Effector CD4-positive, alpha-beta T cell (primary cell): ENCODE measurements around the gene TBXA2R.
A peak's percentile ranks its signal among the peaks of the same experiment; 100 is the strongest.

Source experiments
- DNase-seq: peaks from one replicate; pipeline ENCODE4 v3.0.0-alpha.2; 2020

TBXA2R gene

GRCh38 chr19:3550947-3551791 is 55.5 kb downstream of the TBXA2R start:
- DNase-seq, result no peak

GRCh38 chr19:3549816-3550215 is 56.9 kb downstream of the TBXA2R start:
- DNase-seq, result no peak

- no peak for DNase-seq
Observed at GRCh38 chr19:3548606-3549005, 58.1 kb downstream of the TBXA2R start.

GRCh38 chr19:3547767-3548282 is 58.9 kb downstream of the TBXA2R start:
- DNase-seq, result no peak

- DNase-seq, result peak; percentile 29
Observed at GRCh38 chr19:3547301-3547731, 59.4 kb downstream of the TBXA2R start.

GRCh38 chr19:3546119-3546518 is 60.6 kb downstream of the TBXA2R start:
- DNase-seq, result no peak

GRCh38 chr19:3545669-3546034 is 61.0 kb downstream of the TBXA2R start:
- no peak for DNase-seq

- DNase-seq, result peak; percentile 78
Observed at GRCh38 chr19:3544742-3545668, 61.7 kb downstream of the TBXA2R start.
